ENCODE results near the gene IRGC. TPM values are rescaled to one million over a fixed set of nuclear protein-coding genes. Genes with fewer than 3 reads are reported as not detected.
A peak's percentile ranks its signal among the peaks of the same experiment; 100 is the strongest.

IRGC gene
- polyA plus RNA-seq, 1 donor from 2014 or later, result 0.51 TPM

GRCh38 chr19:43697295-43697694 is 18.6 kb upstream of the IRGC start:
- H3K9me3 ChIP-seq (ENCODE audit: low read length), result no peaks in the 10 kb centered on the region
- H3K27me3 ChIP-seq (ENCODE audit: insufficient read depth, low read depth, low read length), result no peaks in the 10 kb centered on the region
- no peaks in the 10 kb centered on the region for H3F3A ChIP-seq (ENCODE audit: insufficient read depth, low read length, poor library complexity, severe bottlenecking)
- H3K27ac ChIP-seq (ENCODE audit: low read length), result no peak overlapping the region
- H3K4me3 ChIP-seq (ENCODE audit: low read length), result no peak overlapping the region
- no peak overlapping the region for H3K4me2 ChIP-seq (ENCODE audit: low read length)
- H3K36me3 ChIP-seq (ENCODE audit: insufficient read depth, low read length), result no peaks in the 10 kb centered on the region
- H2AFZ ChIP-seq (ENCODE audit: low read depth, low read length), result no peak overlapping the region
- H4K20me1 ChIP-seq (ENCODE audit: insufficient read depth), result no peaks in the 10 kb centered on the region
- no peak for TF ChIP-seq EP300 (conservative IDR thresholded peaks at IDR 0.05; ENCODE audit: poor library complexity, severe bottlenecking)
- TF ChIP-seq EZH2 (IDR thresholded peaks at IDR 0.05; ENCODE audit: borderline replicate concordance, insufficient read depth, low read length, poor library complexity, severe bottlenecking), result no peak
- no peak for TF ChIP-seq POLR2AphosphoS5 (IDR thresholded peaks at IDR 0.05)
- no peak for TF ChIP-seq RAD21 (conservative IDR thresholded peaks at IDR 0.05)
- no peak for TF ChIP-seq SMC3 (conservative IDR thresholded peaks at IDR 0.05; ENCODE audit: poor library complexity)
- no peak for TF ChIP-seq MXI1 (conservative IDR thresholded peaks at IDR 0.05; ENCODE audit: poor library complexity, severe bottlenecking)
- no peak for TF ChIP-seq CTCF (IDR thresholded peaks at IDR 0.05; ENCODE audit: poor library complexity, severe bottlenecking)
- no peak for TF ChIP-seq REST (IDR thresholded peaks at IDR 0.05; ENCODE audit: borderline replicate concordance)
- H3K9ac ChIP-seq (ENCODE audit: low read length), result no peak overlapping the region
- no peaks in the 10 kb centered on the region for H3K79me2 ChIP-seq (replicated peaks; ENCODE audit: insufficient read depth, low read length)
- H3K9me2 ChIP-seq (ENCODE audit: insufficient read depth, low read length), result no peaks in the 10 kb centered on the region

GRCh38 chr19:43699506-43700394 is 16.1 kb upstream of the IRGC start:
- Histone ChIP-seq H3K9me2 (ENCODE audit: insufficient read depth, low read length) (no peaks in the 10 kb centered on the region), H3F3A (ENCODE audit: insufficient read depth, low read length, poor library complexity, severe bottlenecking) (no peaks in the 10 kb centered on the region), H3K4me2 (ENCODE audit: low read length) (no peak overlapping the region), H3K4me3 (ENCODE audit: low read length) (peak overlapping the region; percentile 41), H3K9ac (ENCODE audit: low read length) (no peak overlapping the region), H3K27ac (ENCODE audit: low read length) (no peak overlapping the region), H2AFZ (ENCODE audit: low read depth, low read length) (no peak overlapping the region), H3K79me2 (replicated peaks; ENCODE audit: insufficient read depth, low read length) (no peaks in the 10 kb centered on the region), H3K9me3 (ENCODE audit: low read length) (no peaks in the 10 kb centered on the region), H3K36me3 (ENCODE audit: insufficient read depth, low read length) (no peaks in the 10 kb centered on the region), H3K27me3 (ENCODE audit: insufficient read depth, low read depth, low read length) (no peaks in the 10 kb centered on the region), H4K20me1 (ENCODE audit: insufficient read depth) (no peaks in the 10 kb centered on the region)
- TF ChIP-seq TAF1 (IDR thresholded peaks at IDR 0.05; ENCODE audit: low read depth), result no peak
- no peak for TF ChIP-seq REST (IDR thresholded peaks at IDR 0.05; ENCODE audit: borderline replicate concordance)
- no peak for TF ChIP-seq RAD21 (conservative IDR thresholded peaks at IDR 0.05)
- TF ChIP-seq SMC3 (conservative IDR thresholded peaks at IDR 0.05; ENCODE audit: poor library complexity), result no peak
- no peak for TF ChIP-seq EZH2 (IDR thresholded peaks at IDR 0.05; ENCODE audit: borderline replicate concordance, insufficient read depth, low read length, poor library complexity, severe bottlenecking)
- TF ChIP-seq EP300 (conservative IDR thresholded peaks at IDR 0.05; ENCODE audit: poor library complexity, severe bottlenecking), result no peak
- no peak for TF ChIP-seq MXI1 (conservative IDR thresholded peaks at IDR 0.05; ENCODE audit: poor library complexity, severe bottlenecking)
- no peak for TF ChIP-seq CTCF (IDR thresholded peaks at IDR 0.05; ENCODE audit: poor library complexity, severe bottlenecking)
- TF ChIP-seq POLR2AphosphoS5 (IDR thresholded peaks at IDR 0.05), result no peak
